Fibroblast of lung (primary cell): Measurements from ENCODE around the gene MS4A4A.

Experiments used
- EZH2 ChIP-seq: IDR thresholded peaks from 2 replicates; pipeline ENCODE4 v1.5.1; 2012; ENCODE audit warnings: low read length, control low read depth, mild to moderate bottlenecking; ENCODE audit errors: missing control alignments
- TF ChIP-seq, protein P1 (sequence below), 2 donors: IDR thresholded peaks in 1 of 2; conservative IDR thresholded peaks in 1 of 2; 1 replicate in 1 of 2; 2 replicates in 1 of 2; pipeline ENCODE4 v1.5.1; 2011 to 2012; ENCODE audit warnings: low read length in 2 of 2, control low read depth in 1 of 2, inconsistent platforms in 1 of 2, low read depth in 1 of 2, mild to moderate bottlenecking in 1 of 2

DNA sequence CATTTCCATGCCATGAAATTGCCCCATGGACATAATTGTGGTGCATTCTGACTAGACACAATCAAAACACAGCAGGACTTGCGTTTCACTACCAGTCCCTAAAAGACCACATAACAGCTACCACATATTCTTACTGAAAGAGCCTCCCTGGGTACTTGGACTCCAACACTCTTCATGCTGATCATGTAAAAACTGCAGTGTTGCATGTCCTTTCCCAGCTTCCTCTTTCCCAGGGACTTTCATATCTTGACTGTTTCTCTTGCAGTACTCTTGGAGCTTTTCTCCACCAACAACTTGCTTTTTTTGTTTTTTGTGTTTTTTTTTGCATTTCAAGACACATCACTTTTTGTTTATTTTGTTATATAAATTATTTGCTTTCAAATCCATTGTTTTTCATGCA, 69.5 kb downstream of the MS4A4A start:
- TF ChIP-seq, protein P1, sequence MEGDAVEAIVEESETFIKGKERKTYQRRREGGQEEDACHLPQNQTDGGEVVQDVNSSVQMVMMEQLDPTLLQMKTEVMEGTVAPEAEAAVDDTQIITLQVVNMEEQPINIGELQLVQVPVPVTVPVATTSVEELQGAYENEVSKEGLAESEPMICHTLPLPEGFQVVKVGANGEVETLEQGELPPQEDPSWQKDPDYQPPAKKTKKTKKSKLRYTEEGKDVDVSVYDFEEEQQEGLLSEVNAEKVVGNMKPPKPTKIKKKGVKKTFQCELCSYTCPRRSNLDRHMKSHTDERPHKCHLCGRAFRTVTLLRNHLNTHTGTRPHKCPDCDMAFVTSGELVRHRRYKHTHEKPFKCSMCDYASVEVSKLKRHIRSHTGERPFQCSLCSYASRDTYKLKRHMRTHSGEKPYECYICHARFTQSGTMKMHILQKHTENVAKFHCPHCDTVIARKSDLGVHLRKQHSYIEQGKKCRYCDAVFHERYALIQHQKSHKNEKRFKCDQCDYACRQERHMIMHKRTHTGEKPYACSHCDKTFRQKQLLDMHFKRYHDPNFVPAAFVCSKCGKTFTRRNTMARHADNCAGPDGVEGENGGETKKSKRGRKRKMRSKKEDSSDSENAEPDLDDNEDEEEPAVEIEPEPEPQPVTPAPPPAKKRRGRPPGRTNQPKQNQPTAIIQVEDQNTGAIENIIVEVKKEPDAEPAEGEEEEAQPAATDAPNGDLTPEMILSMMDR (conservative IDR thresholded peaks at IDR 0.05 in 1 of 2, IDR thresholded peaks at IDR 0.05 in 1 of 2; ENCODE audit: low read depth in 1 of 2, low read length in 2 of 2) = no peak
- TF ChIP-seq EZH2 = no peak
